Muscle of arm (tissue), 14 donors: ENCODE results near the gene PPIP5K2. TPM values are rescaled to one million over a fixed set of nuclear protein-coding genes. Genes with fewer than 3 reads are reported as not detected.
"Not testable (repeated sequence)": the region's sequence is repeated elsewhere in the genome, so short reads cannot be mapped to it uniquely, and the experiment has no call there.

Experiments used
- DNase-seq: peaks from one replicate; pipeline ENCODE4 v3.0.0-alpha.2; 2013
- long read RNA-seq, 11 donors: transcript quantifications; one replicate each; lab custom pipeline, GENCODE V29; 2026
- polyA plus RNA-seq, 12 donors: library from polyadenylated mRNA; unstranded; fragments of 120-200 nt; gene quantifications; one replicate each; pipeline ENCODE4 v1.2.1, GENCODE V29; 2013; ENCODE audit not compliant: insufficient read length in 12 of 12

The PPIP5K2 gene
- 10 to 100 TPM in 11 of 12 donors, not detected in 1; 25.4 to 87.3 (median 45.9) TPM for polyA plus RNA-seq
- long read RNA-seq, donor 1, partial matches to known transcripts = 21 of 25 reads
- long read RNA-seq, donor 1, other reads (novel, unspliced or antisense) = 0 of 25 reads
- long read RNA-seq, donor 2, partial matches to known transcripts = 0 of 1 reads
- long read RNA-seq, donor 2, other reads (novel, unspliced or antisense) = 0 of 1 reads
- long read RNA-seq, donor 3, partial matches to known transcripts = 0 of 2 reads
- long read RNA-seq, donor 3, other reads (novel, unspliced or antisense) = 0 of 2 reads
- long read RNA-seq, donor 4, partial matches to known transcripts = 0 of 1 reads
- long read RNA-seq, donor 4, other reads (novel, unspliced or antisense) = 0 of 1 reads
- long read RNA-seq, donor 5 = 0 reads
- long read RNA-seq, donor 6, full-length matches to known transcripts = 1 of 1 reads
- long read RNA-seq, donor 6, partial matches to known transcripts = 0 of 1 reads
- long read RNA-seq, donor 6, other reads (novel, unspliced or antisense) = 0 of 1 reads
- long read RNA-seq, donor 7, partial matches to known transcripts = 0 of 1 reads
- long read RNA-seq, donor 7, other reads (novel, unspliced or antisense) = 0 of 1 reads
- long read RNA-seq, donor 8 = 0 reads
- long read RNA-seq, donor 9, partial matches to known transcripts = 18 of 20 reads
- long read RNA-seq, donor 9, other reads (novel, unspliced or antisense) = 0 of 20 reads
- long read RNA-seq, donor 10 = 0 reads
- long read RNA-seq, donor 11, partial matches to known transcripts = 12 of 12 reads
- long read RNA-seq, donor 11, other reads (novel, unspliced or antisense) = 0 of 12 reads

- DNase-seq = peak; percentile 98
These were observed at the start of gene PPIP5K2, which contains the start of gene GIN1 for GRCh38 chr5:103119765-103120606. PPIP5K2 (plus strand) TSS chr5:103120301; CDS start chr5:103129590, 9,289 bp downstream. GIN1 (minus strand) TSS chr5:103120138; CDS start chr5:103108707, 11,431 bp downstream.

GRCh38 chr5:103073500-103073899 lies 46.6 kb upstream of the PPIP5K2 start:
- DNase-seq = not testable (repeated sequence)

GRCh38 chr5:103075442-103075841 lies 44.7 kb upstream of the PPIP5K2 start:
- no peak for DNase-seq

GRCh38 chr5:103079796-103080195 lies 40.3 kb upstream of the PPIP5K2 start:
- DNase-seq = no peak

DNA sequence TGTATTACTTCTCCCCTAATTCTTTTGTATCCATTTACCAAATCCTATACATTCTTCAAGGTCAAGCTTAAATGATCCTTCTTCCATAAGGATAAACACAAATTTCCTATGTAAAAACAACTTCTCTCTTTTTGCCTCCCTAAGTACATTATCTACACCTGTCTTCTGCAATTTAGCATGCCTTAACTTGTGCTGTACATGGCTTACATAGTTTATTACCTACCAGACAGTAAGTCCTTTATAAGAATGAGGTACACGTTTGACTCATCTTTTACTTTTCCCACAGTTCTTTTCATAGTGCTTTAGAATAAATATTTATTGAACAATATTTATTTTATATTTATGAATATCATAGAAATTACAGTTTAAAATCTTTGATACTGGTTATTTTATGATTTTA lies 33.6 kb upstream of the PPIP5K2 start:
- DNase-seq = no peak

- no peak for DNase-seq
These were observed 30.8 kb upstream of the PPIP5K2 start for GRCh38 chr5:103089272-103089671.

- DNase-seq = no peak
These were observed 29.3 kb upstream of the PPIP5K2 start for GRCh38 chr5:103090791-103091190.

- DNase-seq = no peak
These were observed 27.4 kb upstream of the PPIP5K2 start for GRCh38 chr5:103092676-103093075.

GRCh38 chr5:103093727-103094126 lies 26.4 kb upstream of the PPIP5K2 start:
- DNase-seq = no peak

DNA sequence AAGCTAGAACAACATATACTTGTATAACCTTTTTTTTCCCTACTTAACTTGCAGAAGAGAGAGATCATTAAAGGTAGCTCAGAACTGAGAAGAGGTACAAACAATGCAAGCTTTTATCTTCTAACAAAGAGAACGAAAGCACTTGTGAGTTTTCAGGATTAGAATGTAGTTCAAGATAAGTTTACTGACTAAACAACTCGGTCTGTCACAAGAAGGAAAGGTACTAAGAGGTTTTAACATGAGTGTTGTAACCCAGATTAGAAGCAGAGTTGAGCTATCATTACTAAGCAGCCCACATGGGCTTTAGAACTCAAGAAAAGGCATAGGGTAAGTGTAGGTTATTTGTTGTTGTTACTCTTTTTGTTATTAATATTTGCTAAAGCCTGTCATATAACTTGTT lies 25.4 kb upstream of the PPIP5K2 start:
- no peak for DNase-seq

GRCh38 chr5:103098993-103099392 lies 21.1 kb upstream of the PPIP5K2 start:
- no peak for DNase-seq

GRCh38 chr5:103101079-103101750 lies 18.9 kb upstream of the PPIP5K2 start:
- DNase-seq = no peak

DNA sequence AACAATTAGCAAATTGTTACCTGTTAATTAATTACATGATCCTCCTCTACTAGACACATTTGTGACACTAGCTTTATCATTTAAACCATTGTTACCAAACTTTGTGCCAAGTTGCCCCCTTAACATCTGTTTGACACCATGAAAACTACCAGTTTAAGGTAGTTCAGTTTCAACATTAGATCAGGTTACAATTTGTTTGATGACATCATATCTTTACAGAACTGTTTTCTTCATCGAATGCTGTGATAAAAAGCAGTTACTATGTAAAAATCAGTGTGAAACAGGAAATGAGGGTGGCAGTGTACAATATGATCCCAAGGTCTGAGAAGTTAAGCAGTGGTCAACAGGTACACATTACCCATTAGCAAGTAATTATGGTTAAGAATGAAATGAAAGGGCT lies 17.9 kb upstream of the PPIP5K2 start:
- no peak for DNase-seq

DNA sequence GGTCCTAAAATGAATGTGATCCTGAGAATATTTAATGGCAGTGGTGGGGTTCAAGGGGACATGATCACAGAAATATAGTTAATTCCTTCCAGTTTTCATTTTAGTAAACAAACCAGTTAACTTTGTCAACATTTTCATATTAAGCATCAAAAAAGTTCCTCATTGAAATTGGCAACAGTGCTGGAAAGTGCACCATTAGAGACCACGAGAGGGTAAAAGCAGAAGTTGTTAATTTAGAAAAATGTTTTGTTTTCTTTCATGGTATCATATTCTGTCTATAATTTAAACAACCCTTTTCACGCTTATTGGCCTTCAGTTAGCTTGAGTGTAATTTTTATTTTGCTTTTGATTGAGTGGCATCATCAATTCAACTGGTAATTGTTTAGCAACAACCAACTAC lies 12.0 kb upstream of the PPIP5K2 start:
- no peak for DNase-seq

DNA sequence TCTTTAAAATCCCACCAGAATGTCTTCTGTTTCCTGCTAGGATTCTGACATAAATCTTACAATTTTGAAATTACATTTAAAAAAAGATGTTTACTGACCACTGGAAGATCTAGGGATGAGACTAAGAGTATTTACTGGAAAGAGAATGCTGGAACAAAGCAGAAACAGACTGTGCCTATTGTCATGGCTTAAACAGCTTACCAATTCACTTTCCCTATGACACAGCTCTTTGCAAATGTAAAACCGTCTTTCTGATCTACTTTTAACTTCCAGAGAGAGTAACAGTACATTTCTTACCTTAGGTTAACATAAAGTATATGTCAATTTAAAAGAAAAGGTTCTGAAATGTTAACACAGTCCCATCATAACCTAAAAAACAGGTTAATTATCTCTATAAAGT lies 10.8 kb upstream of the PPIP5K2 start:
- DNase-seq = no peak

DNA sequence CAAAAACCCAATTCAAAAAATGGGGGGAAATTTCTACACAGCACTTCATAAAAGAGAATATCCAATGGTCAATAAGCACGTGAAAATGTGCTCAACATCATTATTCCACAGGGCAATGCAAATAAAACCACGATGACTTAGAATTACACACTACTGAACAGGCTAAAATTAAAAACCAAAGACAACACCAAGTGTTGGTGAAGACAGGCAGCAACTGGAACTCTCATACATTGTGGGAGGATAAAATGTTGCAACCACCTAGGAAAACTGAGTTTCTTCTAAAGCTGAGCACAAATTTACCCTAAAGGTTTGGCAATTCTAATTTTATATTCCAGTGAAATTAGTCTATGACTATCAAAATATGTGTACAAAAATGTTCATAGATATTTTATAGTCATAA lies 9.7 kb upstream of the PPIP5K2 start:
- DNase-seq = no peak

- DNase-seq = no peak
These were observed 8.6 kb upstream of the PPIP5K2 start for GRCh38 chr5:103111468-103111867.

DNA sequence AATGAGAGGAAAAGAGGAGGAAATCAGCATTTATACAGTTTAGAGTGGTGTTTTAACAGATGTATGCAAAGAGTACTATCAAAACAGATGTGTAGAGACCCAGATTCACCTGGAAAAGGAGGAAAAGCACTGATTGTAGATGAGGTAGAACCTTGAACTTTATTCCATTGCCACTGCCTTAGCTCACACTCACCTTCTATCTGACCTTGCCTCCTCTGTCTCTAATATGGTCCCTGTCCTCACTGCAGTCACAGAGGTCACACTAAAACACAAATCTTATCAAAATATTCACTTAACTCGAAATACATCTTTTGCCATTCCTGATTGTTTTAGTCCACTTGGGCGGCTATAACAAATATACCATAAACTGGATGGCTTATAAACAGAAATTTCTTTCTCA lies 7.2 kb upstream of the PPIP5K2 start:
- no peak for DNase-seq

DNA sequence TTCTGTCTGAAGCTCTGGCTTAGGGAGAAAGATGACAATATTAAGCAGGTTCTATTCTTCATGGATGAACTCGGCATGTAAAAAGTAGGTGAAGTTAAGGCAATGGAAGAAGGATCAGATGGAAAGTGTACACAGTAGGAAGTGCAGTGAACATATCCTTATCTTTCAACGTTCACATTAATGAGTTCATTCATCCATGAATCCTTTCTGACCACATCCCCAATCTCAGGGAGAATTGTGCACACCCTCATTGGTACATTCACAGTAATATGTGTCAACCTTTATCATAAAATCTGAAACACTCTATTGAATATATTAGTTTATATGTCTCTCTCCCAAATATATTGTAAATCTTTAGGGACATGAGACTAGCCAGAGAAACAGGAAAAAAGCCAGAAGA lies 5.7 kb upstream of the PPIP5K2 start:
- no peak for DNase-seq

- no peak for DNase-seq
These were observed 2.6 kb upstream of the PPIP5K2 start for GRCh38 chr5:103117471-103117991.
